Neural cell (in vitro differentiated cells): Measurements from ENCODE around the gene PCGF1. TPM values are rescaled to one million over a fixed set of nuclear protein-coding genes. Genes with fewer than 3 reads are reported as not detected.

ENCODE experiments used
- H2AFZ ChIP-seq: fragments of 200-600, 300-800 bp; sonication (generic), shearing (Covaris generic); 2 replicates; pipeline ENCODE4 v1.6.0; 2014; ENCODE audit warnings: low read depth, mild to moderate bottlenecking, antibody characterized with exemption, low read length, moderate library complexity
- H3F3A ChIP-seq: fragments of 200-600 bp; shearing (Covaris generic); 2 replicates; pipeline ENCODE4 v1.6.1; 2016; ENCODE audit warnings: mild to moderate bottlenecking, moderate library complexity, mixed read lengths, antibody characterized with exemption, low read length; ENCODE audit not compliant: insufficient read depth, poor library complexity, severe bottlenecking
- H3K27ac ChIP-seq: fragments of 200-600, 300-800 bp; sonication (generic), shearing (Covaris generic); 2 replicates; pipeline ENCODE4 v1.5.1; 2014; ENCODE audit warnings: mild to moderate bottlenecking, low read length, moderate library complexity
- H3K27me3 ChIP-seq: fragments of 300-800, 200-600 bp; sonication (generic), shearing (Covaris generic); 2 replicates; pipeline ENCODE4 v1.6.0; 2014; ENCODE audit warnings: mild to moderate bottlenecking, low read depth, low read length, moderate library complexity; ENCODE audit not compliant: insufficient read depth
- H3K36me3 ChIP-seq: fragments of 300-800, 200-600 bp; sonication (generic), shearing (Covaris generic); 2 replicates; pipeline ENCODE4 v1.5.1; 2014; ENCODE audit warnings: mild to moderate bottlenecking, antibody characterized with exemption, low read length, moderate library complexity; ENCODE audit not compliant: insufficient read depth
- H3K4me2 ChIP-seq: fragments of 300-800, 200-600 bp; sonication (generic), shearing (Covaris generic); 2 replicates; pipeline ENCODE4 v1.6.0; 2014; ENCODE audit warnings: mild to moderate bottlenecking, low read length
- H3K4me3 ChIP-seq: fragments of 300-800, 200-600 bp; sonication (generic), shearing (Covaris generic); 2 replicates; pipeline ENCODE4 v1.5.1; 2014; ENCODE audit warnings: mild to moderate bottlenecking, low read length, moderate library complexity
- H3K79me2 ChIP-seq: fragments of 200-600 bp; shearing (Covaris generic); replicated peaks from 2 replicates; pipeline ENCODE4 v1.6.0; 2014; ENCODE audit warnings: mild to moderate bottlenecking, low read length, moderate library complexity; ENCODE audit not compliant: insufficient read depth
- H3K9ac ChIP-seq: fragments of 300-800, 200-600 bp; sonication (generic), shearing (Covaris generic); 2 replicates; pipeline ENCODE4 v1.6.1; 2016; ENCODE audit warnings: mild to moderate bottlenecking, low read length, mixed read lengths
- H3K9me2 ChIP-seq: fragments of 200-600 bp; shearing (Covaris generic); 2 replicates; pipeline ENCODE4 v1.6.1; 2016; ENCODE audit warnings: mild to moderate bottlenecking, low read length, mixed read lengths; ENCODE audit not compliant: insufficient read depth
- H3K9me3 ChIP-seq: fragments of 200-600, 300-800 bp; sonication (generic), shearing (Covaris generic); 2 replicates; pipeline ENCODE4 v1.6.1; 2016; ENCODE audit warnings: mild to moderate bottlenecking, mixed run types, low read length, moderate library complexity, mixed read lengths
- H4K20me1 ChIP-seq: fragments of 200-600 bp; shearing (Covaris generic); 2 replicates; pipeline ENCODE4 v1.6.1; 2016; ENCODE audit warnings: mild to moderate bottlenecking, mixed run types; ENCODE audit not compliant: insufficient read depth
- CTCF ChIP-seq: fragments of 450-650 bp; IDR thresholded peaks from 2 replicates; pipeline ENCODE4 v1.5.1; 2014; ENCODE audit warnings: antibody characterized with exemption, mild to moderate bottlenecking, moderate library complexity; ENCODE audit not compliant: poor library complexity, severe bottlenecking
- EP300 ChIP-seq: fragments of 450-650 bp; conservative IDR thresholded peaks from 2 replicates; pipeline ENCODE4 v1.6.1; 2014; ENCODE audit warnings: antibody characterized with exemption, mild to moderate bottlenecking, moderate library complexity; ENCODE audit not compliant: poor library complexity, severe bottlenecking
- EZH2 ChIP-seq: fragments of 200-600, 300-800 bp; shearing (Covaris generic), sonication (generic); IDR thresholded peaks from 2 replicates; pipeline ENCODE4 v1.6.1; 2014; ENCODE audit warnings: antibody characterized with exemption, low read length, borderline replicate concordance, mild to moderate bottlenecking; ENCODE audit not compliant: insufficient read depth, poor library complexity, severe bottlenecking
- MXI1 ChIP-seq: fragments of 450-650 bp; conservative IDR thresholded peaks from 2 replicates; pipeline ENCODE4 v1.6.1; 2014; ENCODE audit warnings: antibody characterized with exemption, mild to moderate bottlenecking; ENCODE audit not compliant: poor library complexity, severe bottlenecking
- POLR2AphosphoS5 ChIP-seq: IDR thresholded peaks from 2 replicates; pipeline ENCODE4 v1.6.1; 2012
- RAD21 ChIP-seq: fragments of 450-650 bp; conservative IDR thresholded peaks from 2 replicates; pipeline ENCODE4 v1.6.1; 2014; ENCODE audit warnings: antibody characterized with exemption, mild to moderate bottlenecking, moderate library complexity
- REST ChIP-seq: IDR thresholded peaks from 2 replicates; pipeline ENCODE4 v1.6.1; 2012; ENCODE audit warnings: borderline replicate concordance
- SMC3 ChIP-seq: fragments of 450-650 bp; conservative IDR thresholded peaks from 2 replicates; pipeline ENCODE4 v1.6.1; 2014; ENCODE audit warnings: antibody characterized with exemption, mild to moderate bottlenecking, moderate library complexity; ENCODE audit not compliant: poor library complexity
- TAF1 ChIP-seq: IDR thresholded peaks from 2 replicates; pipeline ENCODE4 v1.6.1; 2012; ENCODE audit warnings: low read depth
- polyA plus RNA-seq: library from polyadenylated mRNA; depleted of rRNA; stranded (reverse); fragments of >200 nt; gene quantifications from 2 replicates; pipeline ENCODE4 v1.2.3, GENCODE V29; 2014

Gene PCGF1
- polyA plus RNA-seq, 1 donor from 2014 or later = 30.2 TPM

- TF ChIP-seq REST = no peak
- TF ChIP-seq POLR2AphosphoS5 = no peak
- TF ChIP-seq EP300 = no peak
- no peak for TF ChIP-seq TAF1
- no peak for TF ChIP-seq SMC3
- no peak for TF ChIP-seq EZH2
- no peak for TF ChIP-seq CTCF
- TF ChIP-seq MXI1 = no peak
- TF ChIP-seq RAD21 = no peak
- no peaks in the 10 kb centered on the region for H3K9me3 ChIP-seq
- H3F3A ChIP-seq = no peaks in the 10 kb centered on the region
- H3K4me2 ChIP-seq = no peak overlapping the region
- H3K27ac ChIP-seq = no peak overlapping the region
- peaks cover 3% of the 10 kb centered on the region for H3K27me3 ChIP-seq
- H3K9ac ChIP-seq = no peak overlapping the region
- no peaks in the 10 kb centered on the region for H3K79me2 ChIP-seq
- no peak overlapping the region for H3K4me3 ChIP-seq
- no peaks in the 10 kb centered on the region for H3K9me2 ChIP-seq
- no peak overlapping the region for H2AFZ ChIP-seq
- H3K36me3 ChIP-seq = no peaks in the 10 kb centered on the region
- no peaks in the 10 kb centered on the region for H4K20me1 ChIP-seq
Observed at GRCh38 chr2:74542978-74543377, 35.5 kb upstream of the PCGF1 start.

- H3K9me3 ChIP-seq = no peaks in the 10 kb centered on the region
- H3K4me2 ChIP-seq = no peak overlapping the region
- TF ChIP-seq REST (no peak), SMC3 (no peak), TAF1 (no peak), EP300 (no peak), MXI1 (no peak), RAD21 (no peak), POLR2AphosphoS5 (no peak), CTCF (no peak), EZH2 (no peak)
- no peak overlapping the region for H2AFZ ChIP-seq
- H3K79me2 ChIP-seq = no peaks in the 10 kb centered on the region
- H3K9me2 ChIP-seq = no peaks in the 10 kb centered on the region
- H4K20me1 ChIP-seq = no peaks in the 10 kb centered on the region
- H3F3A ChIP-seq = no peaks in the 10 kb centered on the region
- no peak overlapping the region for H3K27ac ChIP-seq
- H3K27me3 ChIP-seq = no peaks in the 10 kb centered on the region
- no peak overlapping the region for H3K4me3 ChIP-seq
- H3K36me3 ChIP-seq = no peaks in the 10 kb centered on the region
- H3K9ac ChIP-seq = no peak overlapping the region
Observed at GRCh38 chr2:74540291-74540690, 32.8 kb upstream of the PCGF1 start.
